GM12878 (cell line): ENCODE results near the gene MYB. TPM values are rescaled to one million over a fixed set of nuclear protein-coding genes. Genes with fewer than 3 reads are reported as not detected.
A peak's percentile ranks its signal among the peaks of the same experiment; 100 is the strongest.

Experiments used
- KAT2A ChIP-seq: conservative IDR thresholded peaks from 2 replicates; pipeline ENCODE4 v1.6.1; 2011; ENCODE audit warnings: low read depth, low read length; ENCODE audit not compliant: control insufficient read depth
- MEF2A ChIP-seq: IDR thresholded peaks from 2 replicates; pipeline ENCODE4 v1.6.1; 2011; ENCODE audit warnings: low read depth, mild to moderate bottlenecking, low read length, moderate library complexity; ENCODE audit not compliant: insufficient read depth
- PAX8 ChIP-seq: fragments of 450-650 bp; IDR thresholded peaks from 2 replicates; pipeline ENCODE4 v1.6.1; 2017; ENCODE audit warnings: mild to moderate bottlenecking, moderate library complexity
- RAD21 ChIP-seq: IDR thresholded peaks from 2 replicates; pipeline ENCODE4 v1.6.1; 2011; ENCODE audit warnings: mild to moderate bottlenecking, low read depth, low read length, moderate library complexity; ENCODE audit not compliant: insufficient read depth
- RCOR1 ChIP-seq: conservative IDR thresholded peaks from 2 replicates; pipeline ENCODE4 v1.6.1; 2012; ENCODE audit warnings: low read depth, low read length, improper control_type of control experiment
- RUNX3 ChIP-seq: IDR thresholded peaks from 2 replicates; pipeline ENCODE4 v1.6.1; 2012; ENCODE audit warnings: low read length, inconsistent platforms
- ZNF274 ChIP-seq: IDR thresholded peaks from one replicate; pipeline ENCODE4 v1.8.0; 2011; ENCODE audit not compliant: insufficient read length, insufficient read depth
- polyA plus RNA-seq, 11 experiments: library from polyadenylated mRNA; depleted of rRNA in 4 of 11; unstranded in 6 of 11; stranded (reverse) in 5 of 11; fragments of >200 nt; fragmentation: Nextera tagmentation in 4 of 11; fragmentation: Illumina TruSeq in 1 of 11; extraction: Ambion mirVana in 4 of 11; extraction: Trizol in 1 of 11; gene quantifications; 1 replicate in 1 of 11; 2 replicates in 10 of 11; pipeline versions ENCODE4 v1.2.1 to v1.2.3, GENCODE V29; 2011 to 2016; ENCODE audit warnings: inconsistent platforms in 2 of 11, missing spikeins in 2 of 11, low read depth in 1 of 11
- total RNA-seq, 4 experiments: library from RNA; depleted of rRNA in 3 of 4; stranded (reverse); fragments of >200 nt in 3 of 4; fragmentation: Illumina TruSeq in 1 of 4; extraction: Trizol in 1 of 4; gene quantifications; 2 replicates each; pipeline versions ENCODE4 v1.2.1 to v1.2.3, GENCODE V29; 2013 to 2021
- TF ChIP-seq, protein P1 (sequence below): IDR thresholded peaks from 2 replicates; pipeline ENCODE4 v1.6.1; 2011; ENCODE audit warnings: mild to moderate bottlenecking, low read depth, low read length, moderate library complexity; ENCODE audit not compliant: insufficient replicate concordance
- TF ChIP-seq, protein P2 (sequence below): fragments of 450-650 bp; conservative IDR thresholded peaks from 2 replicates; pipeline ENCODE4 v1.6.1; 2017; ENCODE audit warnings: mild to moderate bottlenecking, moderate library complexity

MYB gene
- total and polyA plus RNA-seq, 10 of the 15 experiments (the other 5 are each of a cell fraction or from before 2014, with no cell fraction given) = 7.0 to 29.8 (median 21.5) TPM

DNA sequence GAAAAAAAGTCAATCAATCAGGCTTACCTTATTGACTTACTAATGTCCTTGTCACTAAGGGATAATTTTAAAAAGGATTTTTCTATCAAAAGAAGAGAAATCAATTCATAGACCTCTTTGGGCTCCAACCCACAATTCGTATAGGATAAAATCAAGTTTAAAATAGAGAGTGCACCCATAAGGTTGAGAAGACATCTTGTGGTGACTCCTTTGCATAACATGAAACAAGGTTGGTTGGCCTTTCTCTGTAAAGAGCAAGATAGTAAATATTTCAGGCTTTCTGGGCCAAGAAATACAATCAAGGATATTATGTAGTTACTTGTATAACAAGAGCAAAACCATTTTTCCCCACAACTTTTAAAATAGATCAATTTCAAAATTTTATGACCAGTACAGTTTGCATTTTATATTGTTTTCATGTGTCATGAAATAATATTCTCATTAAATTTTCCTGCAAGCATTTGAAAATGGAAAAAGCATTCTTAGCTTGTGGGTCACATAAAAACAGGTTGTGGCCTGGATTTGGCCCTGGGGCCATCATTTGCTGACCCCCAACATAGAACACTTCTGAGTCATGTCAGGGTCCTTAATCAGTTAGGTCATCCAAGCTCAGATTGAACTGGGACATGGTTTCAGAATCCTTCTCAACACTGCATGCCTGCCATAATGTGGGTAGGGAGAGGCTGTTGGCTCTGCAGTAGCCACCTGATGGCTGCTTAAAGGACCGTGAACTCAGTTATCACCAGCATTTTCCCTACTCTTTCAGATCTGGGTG, 76.7 kb downstream of the MYB start (continued):
- TF ChIP-seq, protein P1, sequence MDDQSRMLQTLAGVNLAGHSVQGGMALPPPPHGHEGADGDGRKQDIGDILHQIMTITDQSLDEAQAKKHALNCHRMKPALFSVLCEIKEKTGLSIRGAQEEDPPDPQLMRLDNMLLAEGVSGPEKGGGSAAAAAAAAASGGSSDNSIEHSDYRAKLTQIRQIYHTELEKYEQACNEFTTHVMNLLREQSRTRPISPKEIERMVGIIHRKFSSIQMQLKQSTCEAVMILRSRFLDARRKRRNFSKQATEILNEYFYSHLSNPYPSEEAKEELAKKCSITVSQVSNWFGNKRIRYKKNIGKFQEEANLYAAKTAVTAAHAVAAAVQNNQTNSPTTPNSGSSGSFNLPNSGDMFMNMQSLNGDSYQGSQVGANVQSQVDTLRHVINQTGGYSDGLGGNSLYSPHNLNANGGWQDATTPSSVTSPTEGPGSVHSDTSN = no peak
- TF ChIP-seq ZNF274 (no peak), RUNX3 (no peak), MEF2A (no peak), PAX8 (no peak), KAT2A (no peak), RCOR1 (no peak), RAD21 (peak; percentile 44)
- TF ChIP-seq, protein P2, sequence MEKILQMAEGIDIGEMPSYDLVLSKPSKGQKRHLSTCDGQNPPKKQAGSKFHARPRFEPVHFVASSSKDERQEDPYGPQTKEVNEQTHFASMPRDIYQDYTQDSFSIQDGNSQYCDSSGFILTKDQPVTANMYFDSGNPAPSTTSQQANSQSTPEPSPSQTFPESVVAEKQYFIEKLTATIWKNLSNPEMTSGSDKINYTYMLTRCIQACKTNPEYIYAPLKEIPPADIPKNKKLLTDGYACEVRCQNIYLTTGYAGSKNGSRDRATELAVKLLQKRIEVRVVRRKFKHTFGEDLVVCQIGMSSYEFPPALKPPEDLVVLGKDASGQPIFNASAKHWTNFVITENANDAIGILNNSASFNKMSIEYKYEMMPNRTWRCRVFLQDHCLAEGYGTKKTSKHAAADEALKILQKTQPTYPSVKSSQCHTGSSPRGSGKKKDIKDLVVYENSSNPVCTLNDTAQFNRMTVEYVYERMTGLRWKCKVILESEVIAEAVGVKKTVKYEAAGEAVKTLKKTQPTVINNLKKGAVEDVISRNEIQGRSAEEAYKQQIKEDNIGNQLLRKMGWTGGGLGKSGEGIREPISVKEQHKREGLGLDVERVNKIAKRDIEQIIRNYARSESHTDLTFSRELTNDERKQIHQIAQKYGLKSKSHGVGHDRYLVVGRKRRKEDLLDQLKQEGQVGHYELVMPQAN = no peak
